ENCODE data around the gene RALGAPA2. TPM values are rescaled to one million over a fixed set of nuclear protein-coding genes. Genes with fewer than 3 reads are reported as not detected.

Gene RALGAPA2
- total RNA-seq, 1 experiment from 2014 or later, result 18.2 TPM

DNA sequence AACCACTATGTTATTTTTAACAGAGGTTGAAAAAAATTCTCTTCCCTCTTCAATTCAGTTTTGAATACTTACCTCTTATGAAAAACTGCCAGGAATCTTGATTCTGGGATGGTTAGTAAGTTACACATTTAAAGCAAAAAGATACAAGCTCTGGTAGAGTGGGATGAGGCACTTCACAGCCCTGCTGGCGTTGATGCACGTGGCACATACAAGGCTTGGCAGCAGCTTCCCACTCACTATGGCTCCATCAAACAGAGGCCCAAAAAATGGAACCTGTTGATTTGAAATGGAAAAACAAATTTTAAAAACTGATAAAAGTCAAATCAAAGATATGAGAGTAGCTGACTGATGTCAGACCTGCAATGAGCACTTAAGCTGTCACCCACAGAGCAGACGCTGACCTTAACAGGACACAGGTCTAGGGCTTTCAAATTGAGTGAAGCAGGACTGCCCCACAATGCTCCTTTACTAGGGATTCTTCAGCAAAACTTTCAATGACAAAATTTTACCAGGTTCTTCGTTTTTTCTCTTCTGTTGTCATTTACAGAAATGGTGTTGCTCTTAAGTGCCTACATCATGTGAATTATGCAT lies 239.7 kb downstream of the RALGAPA2 start:
- H3K4me1 Mint-ChIP-seq, result peaks cover 15% of the 10 kb centered on the region
- ATAC-seq (no peak), DNase-seq (ENCODE audit: low spot score) (no peak)
- ChIA-PET POLR2A (no interaction called here), CTCF (interaction anchor here (2.2 kb wide), 1 partner anchor 8 kb away, joined by 11 read pairs; no protein-coding TSS in a partner anchor)
- no peak overlapping the region for H3K4me3 Mint-ChIP-seq
- H3K9me3 Mint-ChIP-seq, result no peaks in the 10 kb centered on the region
- H3K27ac Mint-ChIP-seq, result no peak overlapping the region
- no peaks in the 10 kb centered on the region for H3K27me3 Mint-ChIP-seq (ENCODE audit: low read depth)
- H3K36me3 Mint-ChIP-seq, result no peaks in the 10 kb centered on the region
- TF ChIP-seq ZNF671 (CRISPR knock-in tag; IDR thresholded peaks at IDR 0.05), result no peak
- no peak for TF ChIP-seq NR1H2 (CRISPR knock-in tag; IDR thresholded peaks at IDR 0.05)
- TF ChIP-seq, protein P1, sequence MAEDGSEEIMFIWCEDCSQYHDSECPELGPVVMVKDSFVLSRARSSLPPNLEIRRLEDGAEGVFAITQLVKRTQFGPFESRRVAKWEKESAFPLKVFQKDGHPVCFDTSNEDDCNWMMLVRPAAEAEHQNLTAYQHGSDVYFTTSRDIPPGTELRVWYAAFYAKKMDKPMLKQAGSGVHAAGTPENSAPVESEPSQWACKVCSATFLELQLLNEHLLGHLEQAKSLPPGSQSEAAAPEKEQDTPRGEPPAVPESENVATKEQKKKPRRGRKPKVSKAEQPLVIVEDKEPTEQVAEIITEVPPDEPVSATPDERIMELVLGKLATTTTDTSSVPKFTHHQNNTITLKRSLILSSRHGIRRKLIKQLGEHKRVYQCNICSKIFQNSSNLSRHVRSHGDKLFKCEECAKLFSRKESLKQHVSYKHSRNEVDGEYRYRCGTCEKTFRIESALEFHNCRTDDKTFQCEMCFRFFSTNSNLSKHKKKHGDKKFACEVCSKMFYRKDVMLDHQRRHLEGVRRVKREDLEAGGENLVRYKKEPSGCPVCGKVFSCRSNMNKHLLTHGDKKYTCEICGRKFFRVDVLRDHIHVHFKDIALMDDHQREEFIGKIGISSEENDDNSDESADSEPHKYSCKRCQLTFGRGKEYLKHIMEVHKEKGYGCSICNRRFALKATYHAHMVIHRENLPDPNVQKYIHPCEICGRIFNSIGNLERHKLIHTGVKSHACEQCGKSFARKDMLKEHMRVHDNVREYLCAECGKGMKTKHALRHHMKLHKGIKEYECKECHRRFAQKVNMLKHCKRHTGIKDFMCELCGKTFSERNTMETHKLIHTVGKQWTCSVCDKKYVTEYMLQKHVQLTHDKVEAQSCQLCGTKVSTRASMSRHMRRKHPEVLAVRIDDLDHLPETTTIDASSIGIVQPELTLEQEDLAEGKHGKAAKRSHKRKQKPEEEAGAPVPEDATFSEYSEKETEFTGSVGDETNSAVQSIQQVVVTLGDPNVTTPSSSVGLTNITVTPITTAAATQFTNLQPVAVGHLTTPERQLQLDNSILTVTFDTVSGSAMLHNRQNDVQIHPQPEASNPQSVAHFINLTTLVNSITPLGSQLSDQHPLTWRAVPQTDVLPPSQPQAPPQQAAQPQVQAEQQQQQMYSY (CRISPR knock-in tag; IDR thresholded peaks at IDR 0.05), result no peak
- no peak for TF ChIP-seq ZNF416 (CRISPR knock-in tag; IDR thresholded peaks at IDR 0.05)
- TF ChIP-seq, protein P2, sequence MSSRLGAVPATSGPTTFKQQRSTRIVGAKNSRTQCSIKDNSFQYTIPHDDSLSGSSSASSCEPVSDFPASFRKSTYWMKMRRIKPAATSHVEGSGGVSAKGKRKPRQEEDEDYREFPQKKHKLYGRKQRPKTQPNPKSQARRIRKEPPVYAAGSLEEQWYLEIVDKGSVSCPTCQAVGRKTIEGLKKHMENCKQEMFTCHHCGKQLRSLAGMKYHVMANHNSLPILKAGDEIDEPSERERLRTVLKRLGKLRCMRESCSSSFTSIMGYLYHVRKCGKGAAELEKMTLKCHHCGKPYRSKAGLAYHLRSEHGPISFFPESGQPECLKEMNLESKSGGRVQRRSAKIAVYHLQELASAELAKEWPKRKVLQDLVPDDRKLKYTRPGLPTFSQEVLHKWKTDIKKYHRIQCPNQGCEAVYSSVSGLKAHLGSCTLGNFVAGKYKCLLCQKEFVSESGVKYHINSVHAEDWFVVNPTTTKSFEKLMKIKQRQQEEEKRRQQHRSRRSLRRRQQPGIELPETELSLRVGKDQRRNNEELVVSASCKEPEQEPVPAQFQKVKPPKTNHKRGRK (CRISPR knock-in tag; IDR thresholded peaks at IDR 0.05; ENCODE audit: borderline replicate concordance), result no peak
- no peak for TF ChIP-seq ZNF396 (CRISPR knock-in tag; IDR thresholded peaks at IDR 0.05; ENCODE audit: borderline replicate concordance)
- TF ChIP-seq, protein P3, sequence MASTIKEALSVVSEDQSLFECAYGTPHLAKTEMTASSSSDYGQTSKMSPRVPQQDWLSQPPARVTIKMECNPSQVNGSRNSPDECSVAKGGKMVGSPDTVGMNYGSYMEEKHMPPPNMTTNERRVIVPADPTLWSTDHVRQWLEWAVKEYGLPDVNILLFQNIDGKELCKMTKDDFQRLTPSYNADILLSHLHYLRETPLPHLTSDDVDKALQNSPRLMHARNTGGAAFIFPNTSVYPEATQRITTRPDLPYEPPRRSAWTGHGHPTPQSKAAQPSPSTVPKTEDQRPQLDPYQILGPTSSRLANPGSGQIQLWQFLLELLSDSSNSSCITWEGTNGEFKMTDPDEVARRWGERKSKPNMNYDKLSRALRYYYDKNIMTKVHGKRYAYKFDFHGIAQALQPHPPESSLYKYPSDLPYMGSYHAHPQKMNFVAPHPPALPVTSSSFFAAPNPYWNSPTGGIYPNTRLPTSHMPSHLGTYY (CRISPR knock-in tag; IDR thresholded peaks at IDR 0.05), result no peak
- TF ChIP-seq SMAD3 (CRISPR knock-in tag; IDR thresholded peaks at IDR 0.05; ENCODE audit: borderline replicate concordance), result no peak
- TF ChIP-seq JAZF1 (CRISPR knock-in tag; IDR thresholded peaks at IDR 0.05), result no peak
- no peak for TF ChIP-seq HMGA2 (CRISPR knock-in tag; IDR thresholded peaks at IDR 0.05)
- TF ChIP-seq KAT7 (CRISPR knock-in tag; IDR thresholded peaks at IDR 0.05; ENCODE audit: borderline replicate concordance), result no peak
- TF ChIP-seq, protein P4, sequence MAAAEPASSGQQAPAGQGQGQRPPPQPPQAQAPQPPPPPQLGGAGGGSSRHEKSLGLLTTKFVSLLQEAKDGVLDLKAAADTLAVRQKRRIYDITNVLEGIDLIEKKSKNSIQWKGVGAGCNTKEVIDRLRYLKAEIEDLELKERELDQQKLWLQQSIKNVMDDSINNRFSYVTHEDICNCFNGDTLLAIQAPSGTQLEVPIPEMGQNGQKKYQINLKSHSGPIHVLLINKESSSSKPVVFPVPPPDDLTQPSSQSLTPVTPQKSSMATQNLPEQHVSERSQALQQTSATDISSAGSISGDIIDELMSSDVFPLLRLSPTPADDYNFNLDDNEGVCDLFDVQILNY (CRISPR knock-in tag; IDR thresholded peaks at IDR 0.05), result no peak
- TF ChIP-seq, protein P5, sequence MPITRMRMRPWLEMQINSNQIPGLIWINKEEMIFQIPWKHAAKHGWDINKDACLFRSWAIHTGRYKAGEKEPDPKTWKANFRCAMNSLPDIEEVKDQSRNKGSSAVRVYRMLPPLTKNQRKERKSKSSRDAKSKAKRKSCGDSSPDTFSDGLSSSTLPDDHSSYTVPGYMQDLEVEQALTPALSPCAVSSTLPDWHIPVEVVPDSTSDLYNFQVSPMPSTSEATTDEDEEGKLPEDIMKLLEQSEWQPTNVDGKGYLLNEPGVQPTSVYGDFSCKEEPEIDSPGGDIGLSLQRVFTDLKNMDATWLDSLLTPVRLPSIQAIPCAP (CRISPR knock-in tag; IDR thresholded peaks at IDR 0.05), result no peak
- TF ChIP-seq, protein P6, sequence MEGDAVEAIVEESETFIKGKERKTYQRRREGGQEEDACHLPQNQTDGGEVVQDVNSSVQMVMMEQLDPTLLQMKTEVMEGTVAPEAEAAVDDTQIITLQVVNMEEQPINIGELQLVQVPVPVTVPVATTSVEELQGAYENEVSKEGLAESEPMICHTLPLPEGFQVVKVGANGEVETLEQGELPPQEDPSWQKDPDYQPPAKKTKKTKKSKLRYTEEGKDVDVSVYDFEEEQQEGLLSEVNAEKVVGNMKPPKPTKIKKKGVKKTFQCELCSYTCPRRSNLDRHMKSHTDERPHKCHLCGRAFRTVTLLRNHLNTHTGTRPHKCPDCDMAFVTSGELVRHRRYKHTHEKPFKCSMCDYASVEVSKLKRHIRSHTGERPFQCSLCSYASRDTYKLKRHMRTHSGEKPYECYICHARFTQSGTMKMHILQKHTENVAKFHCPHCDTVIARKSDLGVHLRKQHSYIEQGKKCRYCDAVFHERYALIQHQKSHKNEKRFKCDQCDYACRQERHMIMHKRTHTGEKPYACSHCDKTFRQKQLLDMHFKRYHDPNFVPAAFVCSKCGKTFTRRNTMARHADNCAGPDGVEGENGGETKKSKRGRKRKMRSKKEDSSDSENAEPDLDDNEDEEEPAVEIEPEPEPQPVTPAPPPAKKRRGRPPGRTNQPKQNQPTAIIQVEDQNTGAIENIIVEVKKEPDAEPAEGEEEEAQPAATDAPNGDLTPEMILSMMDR (IDR thresholded peaks at IDR 0.05), result no peak
- no peak for TF ChIP-seq GABPB1 (CRISPR knock-in tag; IDR thresholded peaks at IDR 0.05)
- TF ChIP-seq, protein P7, sequence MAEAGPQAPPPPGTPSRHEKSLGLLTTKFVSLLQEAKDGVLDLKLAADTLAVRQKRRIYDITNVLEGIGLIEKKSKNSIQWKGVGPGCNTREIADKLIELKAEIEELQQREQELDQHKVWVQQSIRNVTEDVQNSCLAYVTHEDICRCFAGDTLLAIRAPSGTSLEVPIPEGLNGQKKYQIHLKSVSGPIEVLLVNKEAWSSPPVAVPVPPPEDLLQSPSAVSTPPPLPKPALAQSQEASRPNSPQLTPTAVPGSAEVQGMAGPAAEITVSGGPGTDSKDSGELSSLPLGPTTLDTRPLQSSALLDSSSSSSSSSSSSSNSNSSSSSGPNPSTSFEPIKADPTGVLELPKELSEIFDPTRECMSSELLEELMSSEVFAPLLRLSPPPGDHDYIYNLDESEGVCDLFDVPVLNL (CRISPR knock-in tag; IDR thresholded peaks at IDR 0.05; ENCODE audit: borderline replicate concordance, low read depth), result no peak
- TF ChIP-seq, protein P8, sequence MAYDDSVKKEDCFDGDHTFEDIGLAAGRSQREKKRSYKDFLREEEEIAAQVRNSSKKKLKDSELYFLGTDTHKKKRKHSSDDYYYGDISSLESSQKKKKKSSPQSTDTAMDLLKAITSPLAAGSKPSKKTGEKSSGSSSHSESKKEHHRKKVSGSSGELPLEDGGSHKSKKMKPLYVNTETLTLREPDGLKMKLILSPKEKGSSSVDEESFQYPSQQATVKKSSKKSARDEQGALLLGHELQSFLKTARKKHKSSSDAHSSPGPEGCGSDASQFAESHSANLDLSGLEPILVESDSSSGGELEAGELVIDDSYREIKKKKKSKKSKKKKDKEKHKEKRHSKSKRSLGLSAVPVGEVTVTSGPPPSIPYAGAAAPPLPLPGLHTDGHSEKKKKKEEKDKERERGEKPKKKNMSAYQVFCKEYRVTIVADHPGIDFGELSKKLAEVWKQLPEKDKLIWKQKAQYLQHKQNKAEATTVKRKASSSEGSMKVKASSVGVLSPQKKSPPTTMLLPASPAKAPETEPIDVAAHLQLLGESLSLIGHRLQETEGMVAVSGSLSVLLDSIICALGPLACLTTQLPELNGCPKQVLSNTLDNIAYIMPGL (CRISPR knock-in tag; IDR thresholded peaks at IDR 0.05), result no peak
